Immature natural killer cell (primary cell): Measurements from ENCODE around the gene SERPING1. TPM values are rescaled to one million over a fixed set of nuclear protein-coding genes. Genes with fewer than 3 reads are reported as not detected.

Experiments used
- DNase-seq, 3 donors: peaks; one replicate each; pipeline ENCODE4 v3.0.0; 2022; ENCODE audit warnings: mixed read lengths in 1 of 3
- H3K27ac Mint-ChIP-seq, 6 donors: one replicate each; pipeline ENCODE4 v1.8.0; 2020; ENCODE audit warnings: mixed read lengths in 6 of 6, mild to moderate bottlenecking in 5 of 6, inconsistent platforms in 4 of 6, moderate library complexity in 3 of 6
- H3K27me3 Mint-ChIP-seq, 3 donors: one replicate each; pipeline ENCODE4 v1.8.0; 2020 to 2021; ENCODE audit warnings: low read depth in 3 of 3, mild to moderate bottlenecking in 3 of 3, mixed read lengths in 3 of 3, moderate library complexity in 3 of 3, inconsistent platforms in 1 of 3
- H3K36me3 Mint-ChIP-seq, 3 donors: one replicate each; pipeline ENCODE4 v1.8.0; 2020; ENCODE audit warnings: mixed read lengths in 3 of 3, inconsistent platforms in 2 of 3, mild to moderate bottlenecking in 2 of 3
- H3K4me1 Mint-ChIP-seq, 2 donors: one replicate each; pipeline ENCODE4 v1.8.0; 2020; ENCODE audit warnings: inconsistent platforms in 2 of 2, mild to moderate bottlenecking in 2 of 2, mixed read lengths in 2 of 2, moderate library complexity in 1 of 2
- H3K4me3 Mint-ChIP-seq, 5 donors: one replicate each; pipeline ENCODE4 v1.8.0; 2020; ENCODE audit warnings: mild to moderate bottlenecking in 5 of 5, mixed read lengths in 5 of 5, inconsistent platforms in 3 of 5, moderate library complexity in 3 of 5
- H3K9me3 Mint-ChIP-seq, 6 donors: one replicate each; pipeline ENCODE4 v1.8.0; 2020; ENCODE audit warnings: mild to moderate bottlenecking in 6 of 6, mixed read lengths in 6 of 6, inconsistent platforms in 4 of 6, moderate library complexity in 3 of 6
- polyA plus RNA-seq, 3 donors: library from polyadenylated mRNA; unstranded; fragments of 300-500 nt; fragmentation: Illumina TruSeq; gene quantifications; one replicate each; pipeline ENCODE4 v1.2.3, GENCODE V29; 2021

The SERPING1 gene
- polyA plus RNA-seq = under 1 TPM in 1 of 3 donors, not detected in 2; 0.71 TPM

- no peak for DNase-seq
- Mint-ChIP-seq H3K9me3 (peaks cover 0 to 1% (median 0%) of the 10 kb centered on the region in 6 donors), H3K4me1 (no peaks in the 10 kb centered on the region), H3K27me3 (peaks cover 5 to 10% (median 9%) of the 10 kb centered on the region in 3 donors), H3K4me3 (peak within 1 kb of the TSS in 1 of 5 donors; percentile 30), H3K36me3 (no peaks in the 10 kb centered on the region), H3K27ac (no peak within 1 kb of the TSS)
Measured at GRCh38 chr11:57597461-57597915, at the start of gene SERPING1. SERPING1 (plus strand) TSS chr11:57597685; CDS start chr11:57598271, 586 bp downstream.

- Mint-ChIP-seq H3K27ac (peak overlapping the region; percentile 40 to 90 (median 72)), H3K4me3 (no peak overlapping the region), H3K27me3 (peaks cover 0 to 2% (median 2%) of the 10 kb centered on the region in 3 donors), H3K36me3 (peaks cover 13 to 20% (median 15%) of the 10 kb centered on the region in 3 donors), H3K4me1 (peaks cover 11 to 19% of the 10 kb centered on the region in 2 donors), H3K9me3 (no peaks in the 10 kb centered on the region)
- peak; percentile 23 to 44 (median 39) for DNase-seq
Measured at GRCh38 chr11:57547854-57548377, 49.6 kb upstream of the SERPING1 start.

GRCh38 chr11:57549983-57550382 is 47.5 kb upstream of the SERPING1 start:
- Mint-ChIP-seq H3K36me3 (peaks cover 22 to 37% (median 22%) of the 10 kb centered on the region in 3 donors), H3K4me3 (no peak overlapping the region), H3K9me3 (no peaks in the 10 kb centered on the region), H3K27me3 (peaks cover 0 to 2% (median 2%) of the 10 kb centered on the region in 3 donors), H3K4me1 (peaks cover 11 to 19% of the 10 kb centered on the region in 2 donors), H3K27ac (peak overlapping the region in 2 of 6 donors; percentile 36 to 65)
- no peak for DNase-seq

- H3K4me1 Mint-ChIP-seq = peaks cover 11 to 19% of the 10 kb centered on the region in 2 donors
- peaks cover 0 to 2% (median 2%) of the 10 kb centered on the region in 3 donors for H3K27me3 Mint-ChIP-seq
- peak overlapping the region in 1 of 6 donors; percentile 9 for H3K27ac Mint-ChIP-seq
- peaks cover 26 to 42% (median 27%) of the 10 kb centered on the region in 3 donors for H3K36me3 Mint-ChIP-seq
- H3K9me3 Mint-ChIP-seq = no peaks in the 10 kb centered on the region
- no peak overlapping the region for H3K4me3 Mint-ChIP-seq
- no peak for DNase-seq
Measured at GRCh38 chr11:57551941-57552340, 45.5 kb upstream of the SERPING1 start.

- Mint-ChIP-seq H3K27me3 (peaks cover 0 to 2% (median 0%) of the 10 kb centered on the region in 3 donors), H3K4me3 (no peak overlapping the region), H3K9me3 (no peaks in the 10 kb centered on the region), H3K36me3 (peaks cover 26 to 46% (median 27%) of the 10 kb centered on the region in 3 donors), H3K4me1 (peaks cover 7 to 14% of the 10 kb centered on the region in 2 donors), H3K27ac (peak overlapping the region in 2 of 6 donors; percentile 19 to 43)
- no peak for DNase-seq
Measured at GRCh38 chr11:57552479-57552878, 45.0 kb upstream of the SERPING1 start.

GRCh38 chr11:57555393-57555792 is 42.1 kb upstream of the SERPING1 start:
- Mint-ChIP-seq H3K36me3 (peaks cover 21 to 50% (median 26%) of the 10 kb centered on the region in 3 donors), H3K27me3 (no peaks in the 10 kb centered on the region), H3K4me3 (no peak overlapping the region), H3K9me3 (no peaks in the 10 kb centered on the region), H3K4me1 (peaks cover 3 to 9% of the 10 kb centered on the region in 2 donors), H3K27ac (peak overlapping the region in 3 of 6 donors; percentile 0 to 68 (median 8))
- DNase-seq = no peak

- H3K4me3 Mint-ChIP-seq = no peak overlapping the region
- DNase-seq = no peak
- H3K9me3 Mint-ChIP-seq = no peaks in the 10 kb centered on the region
- H3K4me1 Mint-ChIP-seq = peaks cover 6 to 12% of the 10 kb centered on the region in 2 donors
- H3K27ac Mint-ChIP-seq = no peak overlapping the region
- H3K27me3 Mint-ChIP-seq = no peaks in the 10 kb centered on the region
- H3K36me3 Mint-ChIP-seq = peaks cover 21 to 47% (median 27%) of the 10 kb centered on the region in 3 donors
Measured at GRCh38 chr11:57556041-57556440, 41.4 kb upstream of the SERPING1 start.

GRCh38 chr11:57560146-57560545 is 37.3 kb upstream of the SERPING1 start:
- Mint-ChIP-seq H3K9me3 (no peaks in the 10 kb centered on the region), H3K36me3 (peaks cover 7 to 27% (median 12%) of the 10 kb centered on the region in 3 donors), H3K27me3 (no peaks in the 10 kb centered on the region), H3K27ac (peak overlapping the region in 1 of 6 donors; percentile 50), H3K4me3 (no peak overlapping the region), H3K4me1 (peaks cover 33 to 53% of the 10 kb centered on the region in 2 donors)
- no peak for DNase-seq

- H3K36me3 Mint-ChIP-seq = peaks cover 4 to 19% (median 9%) of the 10 kb centered on the region in 3 donors
- no peaks in the 10 kb centered on the region for H3K9me3 Mint-ChIP-seq
- peak overlapping the region in 3 of 6 donors; percentile 75 to 83 (median 77) for H3K27ac Mint-ChIP-seq
Measured at GRCh38 chr11:57562596-57562995, 34.9 kb upstream of the SERPING1 start.

GRCh38 chr11:57566005-57566904 is 31.2 kb upstream of the SERPING1 start:
- H3K36me3 Mint-ChIP-seq = peaks cover 0 to 8% (median 2%) of the 10 kb centered on the region in 3 donors
- peak; percentile 50 to 62 (median 57) for DNase-seq
- peak overlapping the region; percentile 90 to 99 (median 96) for H3K27ac Mint-ChIP-seq
- H3K9me3 Mint-ChIP-seq = no peaks in the 10 kb centered on the region
- H3K4me3 Mint-ChIP-seq = peak overlapping the region; percentile 96 to 99 (median 97)
- peaks cover 4 to 9% (median 4%) of the 10 kb centered on the region in 3 donors for H3K27me3 Mint-ChIP-seq
- H3K4me1 Mint-ChIP-seq = peaks cover 51 to 68% of the 10 kb centered on the region in 2 donors

More at GRCh38 chr11:57562596-57562995, 34.9 kb upstream of the SERPING1 start:
- Mint-ChIP-seq H3K4me3 (peak overlapping the region in 1 of 5 donors; percentile 26), H3K4me1 (peaks cover 51 to 73% of the 10 kb centered on the region in 2 donors), H3K27me3 (peaks cover 0 to 5% (median 2%) of the 10 kb centered on the region in 3 donors)
- no peak for DNase-seq

GRCh38 chr11:57566905-57567514 is 30.5 kb upstream of the SERPING1 start:
- Mint-ChIP-seq H3K27ac (peak overlapping the region; percentile 90 to 99 (median 96)), H3K36me3 (peaks cover 0 to 8% (median 0%) of the 10 kb centered on the region in 3 donors), H3K27me3 (peaks cover 4 to 9% (median 4%) of the 10 kb centered on the region in 3 donors), H3K4me1 (peaks cover 45 to 60% of the 10 kb centered on the region in 2 donors), H3K9me3 (no peaks in the 10 kb centered on the region), H3K4me3 (peak overlapping the region; percentile 96 to 99 (median 97))
- DNase-seq = peak; percentile 48 to 55 (median 53)

- Mint-ChIP-seq H3K4me1 (peaks cover 42 to 53% of the 10 kb centered on the region in 2 donors), H3K36me3 (peaks cover 0 to 5% (median 0%) of the 10 kb centered on the region in 3 donors), H3K9me3 (no peaks in the 10 kb centered on the region), H3K4me3 (peak within 1 kb of the TSS; percentile 98 to 100 (median 99)), H3K27me3 (peaks cover 4 to 9% (median 4%) of the 10 kb centered on the region in 3 donors), H3K27ac (peak within 1 kb of the TSS; percentile 96 to 99 (median 99))
- DNase-seq = peak; percentile 54 to 60 (median 58)
Measured at GRCh38 chr11:57567515-57568329, 29.8 kb upstream of the SERPING1 start, which contains the start of gene UBE2L6. UBE2L6 (minus strand) TSS chr11:57567672; CDS start chr11:57567611, 61 bp downstream.
